ENCODE results near the gene SEMA3F.

The SEMA3F gene

GRCh38 chr3:50203809-50204803, 49.0 kb downstream of the SEMA3F start:
- TF ChIP-seq, protein P1, sequence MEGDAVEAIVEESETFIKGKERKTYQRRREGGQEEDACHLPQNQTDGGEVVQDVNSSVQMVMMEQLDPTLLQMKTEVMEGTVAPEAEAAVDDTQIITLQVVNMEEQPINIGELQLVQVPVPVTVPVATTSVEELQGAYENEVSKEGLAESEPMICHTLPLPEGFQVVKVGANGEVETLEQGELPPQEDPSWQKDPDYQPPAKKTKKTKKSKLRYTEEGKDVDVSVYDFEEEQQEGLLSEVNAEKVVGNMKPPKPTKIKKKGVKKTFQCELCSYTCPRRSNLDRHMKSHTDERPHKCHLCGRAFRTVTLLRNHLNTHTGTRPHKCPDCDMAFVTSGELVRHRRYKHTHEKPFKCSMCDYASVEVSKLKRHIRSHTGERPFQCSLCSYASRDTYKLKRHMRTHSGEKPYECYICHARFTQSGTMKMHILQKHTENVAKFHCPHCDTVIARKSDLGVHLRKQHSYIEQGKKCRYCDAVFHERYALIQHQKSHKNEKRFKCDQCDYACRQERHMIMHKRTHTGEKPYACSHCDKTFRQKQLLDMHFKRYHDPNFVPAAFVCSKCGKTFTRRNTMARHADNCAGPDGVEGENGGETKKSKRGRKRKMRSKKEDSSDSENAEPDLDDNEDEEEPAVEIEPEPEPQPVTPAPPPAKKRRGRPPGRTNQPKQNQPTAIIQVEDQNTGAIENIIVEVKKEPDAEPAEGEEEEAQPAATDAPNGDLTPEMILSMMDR (IDR thresholded peaks at IDR 0.05; ENCODE audit: low read length, missing control alignments): no peak
- H3K4me3 ChIP-seq (replicated peaks; ENCODE audit: low read depth, low read length): no peak overlapping the region
- no peak for DNase-seq (ENCODE audit: low read depth)

DNA sequence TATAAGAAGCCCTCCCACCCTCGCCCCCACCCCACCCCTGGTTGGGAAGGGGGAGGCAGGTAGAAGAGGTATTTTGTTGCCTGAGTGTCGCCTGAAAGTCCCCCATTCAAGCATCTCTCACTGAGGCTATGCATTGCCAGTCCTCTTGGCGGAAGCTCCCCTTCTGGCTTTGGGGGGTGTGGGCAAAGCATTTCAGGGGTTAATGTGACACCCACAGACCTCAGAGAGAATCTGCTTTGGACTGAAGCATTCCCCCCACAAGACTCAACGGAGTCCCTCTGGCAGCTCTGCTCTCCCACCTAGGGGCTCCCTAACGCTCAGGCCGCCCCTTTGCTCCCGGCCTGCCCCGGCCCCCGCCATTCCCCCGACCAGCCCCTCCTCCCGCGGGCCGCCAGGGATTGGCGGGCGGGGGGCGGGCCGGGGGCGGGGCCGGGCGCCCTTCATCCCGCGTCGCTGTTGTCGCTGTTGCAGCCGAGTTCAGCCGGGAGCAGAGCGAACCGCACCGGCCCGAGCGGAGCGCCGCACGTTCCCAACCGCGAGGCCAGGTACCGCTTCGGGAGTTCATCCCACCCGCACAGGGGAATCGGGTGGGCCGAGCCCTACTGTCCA, 49.8 kb downstream of the SEMA3F start, which contains the start of gene SLC38A3:
SLC38A3 (plus strand) TSS at position 468 of the 609 bp plus-strand sequence. CDS start 8,929 bp downstream, outside the sequence.
- DNase-seq (ENCODE audit: low read depth): no peak
- TF ChIP-seq, protein P1 (IDR thresholded peaks at IDR 0.05; ENCODE audit: low read length, missing control alignments): no peak
- H3K4me3 ChIP-seq (replicated peaks; ENCODE audit: low read depth, low read length): peak within 1 kb of the TSS; percentile 22

DNA sequence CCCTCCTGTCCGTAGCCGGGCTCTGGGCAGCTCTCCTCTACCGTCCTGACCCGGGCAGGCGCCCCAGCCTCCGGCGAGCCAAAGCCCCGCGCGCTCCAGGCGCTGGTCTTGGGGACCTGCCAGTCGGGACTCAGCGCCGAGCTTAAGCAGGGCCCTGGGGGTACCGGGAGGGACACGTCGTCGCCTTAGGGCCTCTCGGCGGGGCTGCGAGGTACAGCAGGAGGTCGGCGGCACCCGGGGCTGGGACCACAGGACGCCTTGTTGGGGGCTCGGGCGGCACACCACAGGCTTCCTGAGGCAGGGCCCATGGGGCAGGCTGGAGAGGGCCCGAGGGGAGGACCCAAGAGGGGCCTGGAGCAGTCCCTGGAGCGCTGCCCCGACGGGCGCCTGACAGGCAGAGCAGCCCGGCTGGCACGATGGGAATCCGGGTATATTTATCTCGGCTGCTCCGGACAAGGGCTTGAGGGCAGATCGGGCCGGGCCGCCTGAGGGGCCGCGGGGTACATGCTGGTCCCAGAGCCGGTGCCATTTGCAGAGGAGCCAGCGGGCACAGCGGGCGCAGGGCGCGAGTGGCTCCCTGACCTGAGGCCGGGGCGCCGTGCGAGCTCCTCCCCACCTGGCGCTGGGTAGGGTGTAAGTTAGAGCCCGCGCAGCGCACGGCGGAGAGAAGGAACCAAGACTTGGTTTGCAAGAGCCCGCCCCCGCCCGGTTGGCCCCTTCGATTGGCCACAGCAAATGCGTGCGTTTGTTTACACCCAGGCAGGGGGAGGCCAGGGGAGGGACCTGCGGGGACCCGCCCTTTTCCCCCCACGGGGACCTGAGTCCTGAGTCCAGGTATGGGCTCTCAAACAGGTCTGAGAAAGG, 50.5 kb downstream of the SEMA3F start:
- no peak for DNase-seq (ENCODE audit: low read depth)
- TF ChIP-seq, protein P1 (IDR thresholded peaks at IDR 0.05; ENCODE audit: low read length, missing control alignments): no peak
- peak overlapping the region; percentile 22 for H3K4me3 ChIP-seq (replicated peaks; ENCODE audit: low read depth, low read length)

DNA sequence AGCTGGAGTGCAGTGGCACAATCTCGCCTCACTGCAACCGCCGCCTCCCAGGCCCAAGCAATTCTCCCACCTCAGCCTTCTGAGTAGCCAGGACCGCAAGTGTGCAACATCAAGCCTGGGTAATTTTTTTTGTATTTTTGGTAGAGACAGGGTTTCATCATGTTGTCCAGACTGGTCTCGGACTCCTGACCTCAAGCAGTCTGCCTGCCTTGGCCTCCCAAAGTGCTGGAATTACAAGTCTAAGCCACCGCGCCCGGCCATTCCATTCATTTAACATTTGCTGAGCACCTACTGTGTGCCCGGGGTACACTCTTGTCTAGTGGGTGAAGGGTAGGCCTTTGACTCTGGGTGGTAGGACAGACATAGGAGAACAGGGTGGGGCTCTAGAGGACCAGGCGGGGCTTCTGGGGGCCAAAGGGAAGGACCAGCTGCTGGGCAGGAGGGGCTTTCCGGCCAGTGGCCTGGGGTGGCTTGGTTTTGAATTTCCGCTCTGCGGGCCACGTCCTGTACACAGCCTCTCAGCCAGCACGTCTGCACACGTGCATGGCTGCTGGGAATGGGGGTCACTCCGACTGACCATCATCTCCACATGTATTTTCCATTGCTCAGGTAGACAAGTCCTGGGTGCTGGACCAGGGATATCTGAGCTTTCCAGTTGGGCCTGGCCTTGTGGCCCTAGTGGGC, 52.4 kb downstream of the SEMA3F start:
- H3K4me3 ChIP-seq (replicated peaks; ENCODE audit: low read depth, low read length): no peak overlapping the region
- DNase-seq (ENCODE audit: low read depth): no peak
- TF ChIP-seq, protein P1 (IDR thresholded peaks at IDR 0.05; ENCODE audit: low read length, missing control alignments): no peak

DNA sequence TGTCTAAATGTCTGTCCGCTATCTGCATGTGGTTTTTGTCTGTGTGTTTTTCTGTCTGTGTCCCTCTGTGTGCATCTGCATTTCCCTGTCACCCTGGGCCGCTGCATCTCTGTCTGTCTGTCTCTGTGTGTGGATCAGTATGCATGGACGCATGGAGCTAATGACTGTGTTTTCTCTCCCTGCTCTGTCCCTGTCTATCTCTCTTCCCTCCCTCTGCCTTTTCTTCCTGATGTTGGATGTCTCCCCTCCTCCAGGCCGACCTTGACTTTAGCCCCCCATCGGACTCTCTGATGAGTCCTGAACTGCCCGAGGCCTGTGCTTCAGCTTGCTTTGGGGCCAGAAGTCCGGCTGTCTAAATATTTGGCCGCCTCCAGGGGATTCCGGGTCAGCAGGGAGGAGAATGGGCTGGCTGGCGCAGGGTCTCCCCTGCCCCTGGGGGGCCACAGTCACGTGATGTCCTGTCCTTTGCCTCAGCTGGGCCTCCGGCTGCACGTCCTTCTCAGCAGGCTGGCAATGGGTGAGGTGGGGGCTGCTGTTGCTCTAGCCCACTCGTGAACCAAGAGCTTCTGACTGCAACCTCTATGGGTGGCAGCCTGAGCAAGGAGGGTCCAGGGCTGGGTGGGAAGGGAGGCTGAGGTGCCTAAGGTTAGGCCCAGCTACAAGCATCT, 53.7 kb downstream of the SEMA3F start:
- H3K4me3 ChIP-seq (replicated peaks; ENCODE audit: low read depth, low read length): no peak overlapping the region
- TF ChIP-seq, protein P1 (IDR thresholded peaks at IDR 0.05; ENCODE audit: low read length, missing control alignments): no peak

GRCh38 chr3:50210176-50210509, 55.0 kb downstream of the SEMA3F start:
- TF ChIP-seq, protein P1 (IDR thresholded peaks at IDR 0.05; ENCODE audit: low read length, missing control alignments): no peak
- no peak for DNase-seq (ENCODE audit: low read depth)
- no peak overlapping the region for H3K4me3 ChIP-seq (replicated peaks; ENCODE audit: low read depth, low read length)

More for the DNA sequence above, 53.7 kb downstream of the SEMA3F start:
- DNase-seq (ENCODE audit: low read depth): no peak

All from fibroblast of pulmonary artery (primary cell).